GM12873 (cell line): ENCODE results near the gene ZBTB4.

Source experiments
- CTCF ChIP-seq: IDR thresholded peaks from 2 replicates; pipeline ENCODE4 v1.5.1; 2012; ENCODE audit warnings: low read depth, mild to moderate bottlenecking, moderate library complexity, low read length, control low read depth; ENCODE audit not compliant: insufficient read depth; ENCODE audit errors: missing control alignments

ZBTB4 gene

GRCh38 chr17:7465597-7466275, 13.7 kb downstream of the ZBTB4 start:
- TF ChIP-seq CTCF: no peak

DNA sequence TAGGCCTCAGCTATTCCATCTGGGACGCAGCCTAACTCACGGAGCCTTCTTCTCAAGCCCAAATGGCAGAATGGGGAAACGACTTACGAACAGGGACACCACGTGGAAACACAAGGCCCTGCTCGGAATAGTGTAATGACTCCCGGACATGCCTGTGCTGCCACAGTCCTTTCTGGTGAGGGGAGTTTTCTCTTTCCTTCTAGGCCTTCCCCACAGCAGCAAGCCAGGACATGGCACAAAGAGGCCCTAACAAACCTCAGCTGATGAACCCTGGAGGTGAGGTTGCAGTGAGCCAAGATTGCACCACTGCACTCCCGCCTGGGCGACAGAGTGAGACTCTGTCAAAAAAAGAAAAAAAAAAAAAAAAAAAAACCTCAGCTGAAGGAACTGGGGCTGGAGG, 15.3 kb downstream of the ZBTB4 start:
- TF ChIP-seq CTCF: no peak

DNA sequence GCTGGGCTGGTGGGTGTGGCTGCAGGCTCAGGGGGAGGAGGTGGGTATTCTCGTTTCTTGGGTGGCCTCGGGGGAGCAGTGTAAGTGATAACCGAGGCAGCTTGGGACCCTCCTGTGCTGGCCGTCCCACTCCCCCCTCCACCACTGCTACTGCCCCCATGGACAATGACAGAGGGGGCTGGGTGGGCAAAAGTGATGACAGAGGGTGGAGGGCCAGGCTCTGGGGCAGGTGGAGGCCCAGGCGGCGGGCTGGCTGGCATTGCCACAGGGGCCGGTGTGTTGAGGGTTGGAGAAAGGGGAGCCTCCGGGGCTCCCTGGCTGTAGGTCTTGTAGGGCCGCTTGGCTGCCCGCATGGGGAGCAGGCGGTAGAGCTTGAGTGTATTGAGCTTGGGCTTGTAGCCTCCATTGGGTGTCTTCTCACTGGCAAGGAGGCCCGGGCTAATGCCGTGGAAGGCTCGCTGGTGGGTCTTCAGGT, 16.0 kb downstream of the ZBTB4 start:
- no peak for TF ChIP-seq CTCF

- TF ChIP-seq CTCF: no peak
These were observed 16.7 kb downstream of the ZBTB4 start for GRCh38 chr17:7462474-7463371.

DNA sequence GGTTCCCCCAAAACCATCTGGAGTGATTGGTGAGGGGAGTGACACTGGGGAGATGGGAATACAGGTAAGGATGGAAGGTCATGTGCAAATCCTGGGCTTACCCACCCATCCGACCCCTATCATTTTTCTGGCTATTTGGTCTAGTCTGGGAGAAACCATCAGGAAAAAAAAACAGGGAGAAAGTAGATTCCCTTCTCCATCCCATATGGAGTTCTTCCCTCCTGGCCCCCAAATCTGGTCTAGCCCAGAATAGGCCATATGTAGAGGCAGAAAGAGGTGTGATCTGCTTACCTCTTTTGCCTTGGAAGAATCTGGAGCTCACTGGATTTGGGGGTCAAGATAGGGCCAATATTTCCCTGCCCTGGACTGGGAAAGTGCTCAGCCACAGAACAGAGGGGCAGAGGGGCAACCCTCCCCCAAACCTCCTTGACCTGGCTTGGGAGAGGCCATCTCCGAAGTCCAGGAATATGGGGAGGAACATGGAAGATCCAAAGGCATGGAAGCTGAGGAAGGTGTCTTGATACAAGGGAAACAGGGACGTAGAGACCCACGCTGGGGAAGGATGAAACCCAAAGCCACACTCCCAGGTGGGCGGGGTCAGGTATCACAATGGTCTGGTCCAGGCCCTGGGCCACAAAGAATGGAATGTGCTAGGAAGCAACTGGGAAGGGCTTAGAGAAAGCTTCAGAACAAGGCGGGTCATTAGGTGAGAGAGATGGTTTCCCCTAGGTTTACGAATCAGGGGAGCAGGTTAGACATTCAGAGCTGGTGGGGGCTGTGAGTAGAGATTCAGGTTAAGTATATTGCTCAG, 18.4 kb downstream of the ZBTB4 start:
- no peak for TF ChIP-seq CTCF

DNA sequence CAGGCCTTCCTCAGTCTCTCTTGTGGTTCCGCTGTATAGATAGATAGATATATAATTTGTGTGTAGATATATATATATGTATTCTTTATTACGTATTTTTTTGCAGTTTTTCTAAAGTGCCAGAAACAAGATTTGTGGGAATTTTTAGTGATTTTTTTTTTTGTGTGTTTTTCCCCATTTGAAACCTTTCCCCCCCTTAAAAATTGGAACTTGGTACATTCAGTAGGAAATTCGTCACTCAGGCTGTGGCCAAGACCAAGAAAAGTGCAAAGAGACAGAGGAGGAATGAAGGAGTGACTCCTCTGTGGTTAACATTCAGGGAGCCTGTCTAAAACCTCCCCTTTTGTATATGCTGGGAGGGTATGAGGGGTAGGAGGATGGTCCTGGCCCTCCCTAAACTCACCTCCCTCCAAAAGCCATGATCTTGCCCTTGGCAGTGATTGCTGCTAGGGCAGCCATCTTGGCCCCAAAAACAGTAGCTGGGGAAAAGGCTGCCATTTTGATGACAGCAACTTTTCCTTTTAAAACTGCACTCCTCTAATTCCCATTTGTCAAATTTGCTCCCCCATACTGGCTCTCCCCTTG, 19.4 kb downstream of the ZBTB4 start:
- no peak for TF ChIP-seq CTCF
